GM19035 (cell line): ENCODE measurements around the gene AFF1.
"Not testable (repeated sequence)": the region's sequence is repeated elsewhere in the genome, so short reads cannot be mapped to it uniquely, and the experiment has no call there.

Experiments
- ATAC-seq: cut with Tn5 transposase; IDR thresholded peaks from one replicate; pipeline ENCODE4 v1.9.1; 2021; ENCODE audit not compliant: unreplicated experiment

The AFF1 gene

DNA sequence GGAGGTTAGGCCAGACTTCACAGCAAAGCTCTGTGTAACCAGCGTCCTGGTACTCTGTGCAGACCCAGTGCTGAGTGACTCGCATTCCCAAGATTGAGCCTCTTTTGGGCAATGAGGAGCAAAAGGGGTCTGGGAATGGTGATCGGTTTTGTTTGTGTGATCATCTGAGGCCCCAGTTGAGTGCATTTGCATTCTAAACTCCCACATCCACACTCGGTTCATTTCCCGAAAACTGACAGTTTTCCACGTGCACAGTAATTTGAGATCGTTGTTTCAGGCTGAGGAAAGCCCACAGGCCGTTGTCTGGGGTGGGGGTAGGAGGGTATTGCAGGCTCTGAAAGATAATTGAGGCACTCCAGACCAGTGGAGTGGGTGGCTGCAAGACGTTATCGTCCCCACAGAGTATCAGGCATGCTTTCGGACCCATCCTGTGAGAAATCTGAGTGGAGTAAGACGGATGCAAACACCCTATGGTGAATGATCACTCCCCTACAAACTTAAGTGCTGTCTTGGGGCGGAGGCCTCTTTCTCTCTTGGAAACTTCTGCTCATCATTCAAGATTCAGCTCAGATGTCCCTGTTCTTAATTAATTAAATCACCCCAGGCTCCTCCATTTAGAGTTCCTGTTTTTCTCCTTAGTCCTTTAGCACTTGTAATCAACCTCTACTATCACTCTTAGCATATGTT is 96.1 kb downstream of the AFF1 start:
- no peak for ATAC-seq

DNA sequence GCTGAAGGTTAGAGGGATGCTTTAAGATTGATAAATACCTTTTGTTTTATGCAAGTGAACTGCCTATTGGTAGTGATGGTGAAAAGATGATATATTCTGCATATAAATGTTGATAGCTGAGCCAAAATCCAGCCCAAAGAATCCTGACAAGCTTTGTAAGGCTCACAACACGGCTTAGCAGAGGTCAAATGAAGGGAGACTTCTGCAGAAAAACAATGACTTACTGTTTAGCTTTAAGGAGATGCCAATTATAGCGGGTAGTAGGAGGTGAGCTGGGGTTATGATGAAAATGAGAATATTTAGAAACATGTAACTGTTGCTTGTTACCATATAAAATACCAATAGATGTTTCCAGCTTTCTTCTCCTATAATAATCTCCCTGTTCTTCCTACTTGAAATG is 97.1 kb downstream of the AFF1 start:
- no peak for ATAC-seq

DNA sequence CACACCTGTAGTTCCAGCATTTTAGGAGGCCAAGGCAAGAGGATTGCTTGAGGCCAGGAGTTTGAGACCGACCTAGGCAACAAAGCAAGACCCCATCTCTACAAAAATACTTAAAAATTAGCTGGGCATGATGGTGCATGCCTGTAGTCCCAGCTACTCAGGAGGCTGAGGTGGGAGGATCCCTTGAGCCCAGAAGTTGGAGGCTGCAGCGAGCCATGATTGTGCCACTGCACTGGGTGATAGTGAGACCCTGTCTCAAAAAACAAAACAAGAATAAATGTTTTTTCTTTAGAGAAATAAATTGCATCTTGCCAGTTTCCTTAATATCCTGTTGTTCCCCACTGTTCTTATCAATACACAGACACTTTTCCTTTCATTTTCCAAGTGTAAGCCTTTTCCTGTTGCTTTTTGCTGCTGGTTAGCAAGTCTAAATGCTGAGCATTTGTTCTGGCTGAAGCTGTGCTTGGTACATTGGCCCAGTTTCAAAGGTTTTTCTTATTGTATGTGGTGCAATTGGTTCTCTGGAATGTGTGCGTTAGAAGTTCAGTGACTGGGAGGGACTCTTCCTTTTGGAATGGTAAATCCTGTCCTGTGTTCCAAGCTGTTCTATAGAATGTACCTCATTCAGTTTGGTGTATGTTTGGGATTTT is 98.2 kb downstream of the AFF1 start:
- no peak for ATAC-seq

DNA sequence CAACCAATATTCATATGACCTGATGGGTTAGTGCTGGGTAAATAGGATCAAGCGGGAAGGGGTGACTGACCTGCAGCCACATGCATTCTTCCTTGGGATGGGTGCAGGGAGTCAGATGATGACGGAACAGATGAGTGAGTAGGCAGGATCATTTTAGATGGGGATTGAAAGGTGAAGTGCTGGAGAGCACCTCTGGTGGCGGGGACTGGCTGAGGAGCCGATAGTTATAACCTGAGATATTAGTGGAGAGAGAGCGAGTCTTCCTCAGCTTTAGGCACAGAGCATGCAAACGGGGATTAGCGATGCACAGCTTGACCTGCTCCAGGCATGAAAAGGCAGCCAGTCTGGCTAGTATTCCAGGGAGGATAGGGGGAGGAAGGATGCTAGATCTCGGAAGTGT is 99.1 kb downstream of the AFF1 start:
- ATAC-seq = no peak

DNA sequence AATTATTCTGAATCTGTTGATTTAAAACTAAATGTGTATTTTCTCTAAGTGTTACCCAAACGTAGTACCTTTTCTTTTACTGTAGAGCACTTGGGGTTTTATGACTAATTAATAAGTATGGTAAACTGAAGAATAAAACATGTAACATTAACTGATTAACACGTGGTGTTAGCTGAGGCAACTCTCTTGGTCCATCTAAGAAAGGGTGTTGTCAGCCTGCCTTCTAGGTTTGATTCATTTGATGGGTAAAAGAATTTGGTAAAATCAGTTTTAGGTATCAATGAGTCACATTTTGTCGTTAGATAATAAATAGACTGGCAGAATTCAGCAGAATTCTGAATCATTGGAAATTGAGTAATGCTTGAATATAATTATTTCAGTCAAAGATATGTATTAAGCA is 99.7 kb downstream of the AFF1 start:
- no peak for ATAC-seq

DNA sequence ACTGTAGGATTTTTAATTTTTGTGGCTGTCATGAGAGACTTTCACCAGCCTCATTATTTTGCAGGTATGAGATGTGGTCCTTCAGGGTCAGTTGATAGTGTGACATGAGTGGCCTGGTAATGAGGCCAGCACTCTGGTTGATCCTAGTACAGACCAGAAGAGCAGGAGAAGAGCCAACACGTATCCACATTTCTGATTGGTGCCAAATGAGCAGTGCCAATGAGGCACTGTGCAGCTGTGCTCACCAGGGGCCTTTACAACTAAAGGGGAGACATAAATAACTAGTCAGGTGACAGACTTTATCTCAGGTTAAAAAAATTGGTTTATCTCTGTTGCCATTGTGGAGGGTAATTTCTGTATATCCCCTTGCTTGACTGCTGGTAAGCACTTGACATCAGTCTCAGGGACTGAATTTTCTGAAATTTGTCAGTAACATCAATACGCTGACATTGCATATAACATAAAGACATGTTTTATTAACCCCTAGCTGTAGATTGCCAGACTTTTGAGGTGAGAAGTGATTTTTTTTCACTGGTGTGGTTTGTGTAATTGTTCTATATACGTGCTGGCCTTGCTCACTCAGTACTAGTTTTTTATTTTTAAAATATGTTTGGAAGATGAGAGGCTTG is 101.2 kb downstream of the AFF1 start:
- ATAC-seq = no peak

DNA sequence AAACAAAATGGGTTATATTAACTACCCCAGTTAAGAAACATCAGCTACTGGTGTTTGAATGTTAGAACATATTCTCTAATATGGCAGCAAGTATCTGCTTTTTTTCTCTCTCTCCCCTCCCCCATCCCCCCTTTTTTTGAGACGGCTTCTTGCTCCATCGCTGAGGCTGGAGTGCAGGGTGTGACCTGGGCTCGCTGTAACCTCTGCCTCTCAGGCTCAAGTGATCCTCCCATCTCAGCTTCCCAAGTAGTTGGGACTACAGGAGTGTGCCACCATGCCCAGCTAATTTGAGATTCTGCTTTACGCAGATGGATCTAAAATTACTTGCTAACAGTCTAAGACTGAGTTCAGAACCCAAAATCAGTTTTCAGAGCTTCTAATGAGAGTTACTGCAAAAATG is 101.9 kb downstream of the AFF1 start:
- ATAC-seq = no peak

DNA sequence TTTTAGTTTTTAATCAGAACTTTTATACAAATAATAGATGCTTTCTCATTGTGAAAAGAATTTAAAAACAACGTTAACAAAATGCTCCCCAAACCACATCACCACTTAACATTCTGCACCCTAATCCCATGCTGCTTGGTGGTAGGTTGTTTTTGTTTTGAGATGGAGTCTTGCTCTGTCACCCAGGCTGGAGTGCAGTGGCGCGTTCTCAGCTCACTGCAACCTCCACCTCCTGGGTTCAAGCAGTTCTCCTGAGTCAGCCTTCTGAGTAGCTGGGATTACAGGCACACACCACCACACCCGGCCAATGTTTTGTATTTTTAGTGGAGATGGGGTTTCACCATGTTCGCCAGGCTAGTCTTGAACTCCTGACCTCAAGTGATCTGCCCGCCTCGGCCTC is 102.4 kb downstream of the AFF1 start:
- not testable (repeated sequence) for ATAC-seq

DNA sequence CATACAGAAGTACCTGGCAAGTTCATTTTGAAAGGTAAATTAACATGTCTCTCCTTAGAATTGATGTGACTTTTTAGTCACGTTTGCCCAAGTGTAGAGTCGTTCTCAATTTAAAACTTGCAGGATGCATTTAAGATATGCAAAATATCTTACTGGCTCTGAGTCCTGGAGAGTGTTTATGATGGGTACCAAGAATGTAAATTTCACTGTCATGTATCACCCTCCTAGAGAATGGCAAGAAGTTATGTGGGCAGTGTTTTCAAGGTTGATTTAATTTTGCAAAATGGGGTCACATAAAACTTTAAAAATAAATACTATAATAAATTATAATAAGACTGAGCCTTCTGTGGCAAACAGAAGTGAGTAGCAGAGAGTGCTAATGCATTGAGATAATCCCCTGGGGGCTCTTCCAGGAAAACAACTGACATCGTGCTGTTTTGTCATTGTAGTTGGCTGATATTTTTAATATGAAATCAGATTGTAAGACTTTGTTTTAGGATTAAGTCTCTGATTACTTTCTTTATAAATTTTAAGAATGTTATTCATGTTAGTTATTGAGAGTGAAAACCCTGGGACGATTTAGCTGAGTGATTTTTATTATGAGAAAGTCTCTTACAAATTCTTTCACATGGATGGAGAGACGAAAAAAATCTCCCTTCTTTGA is 103.0 kb downstream of the AFF1 start:
- no peak for ATAC-seq

DNA sequence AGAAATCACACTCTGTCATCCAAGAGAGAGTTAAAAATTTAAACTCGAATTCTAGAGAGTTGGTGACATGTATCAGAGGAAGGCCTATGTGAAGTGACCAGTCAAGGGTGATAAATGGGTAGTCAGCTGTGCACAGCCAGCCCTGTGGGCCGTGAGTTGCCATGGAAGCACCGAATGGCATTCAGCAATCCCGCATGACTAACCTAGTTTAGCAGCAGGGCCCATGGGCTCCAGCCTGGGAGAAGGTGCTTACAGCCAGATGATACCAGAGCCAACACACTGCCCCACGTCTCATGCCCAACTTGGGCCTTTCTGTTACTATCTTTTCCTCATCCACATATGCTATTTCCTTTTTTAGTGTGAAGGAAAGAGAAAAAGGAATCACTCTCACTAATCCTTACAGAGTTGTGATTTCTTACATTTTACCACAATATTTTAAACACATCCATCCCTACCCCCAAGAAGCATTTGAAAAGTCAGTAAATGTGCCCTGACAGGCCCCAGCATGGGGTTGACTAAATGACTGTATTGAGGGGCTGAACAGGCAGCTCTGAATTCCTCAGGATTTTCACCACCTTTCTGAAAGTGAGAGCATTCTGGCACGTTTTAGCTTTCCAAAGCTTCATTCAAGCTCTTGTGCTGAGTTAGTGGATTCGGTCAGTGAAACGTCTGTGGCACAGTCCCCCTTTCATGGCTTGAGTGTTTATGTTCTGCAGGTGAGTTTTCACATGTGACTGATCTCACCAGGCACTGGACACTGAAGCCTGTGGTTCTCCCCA is 104.2 kb downstream of the AFF1 start:
- no peak for ATAC-seq

DNA sequence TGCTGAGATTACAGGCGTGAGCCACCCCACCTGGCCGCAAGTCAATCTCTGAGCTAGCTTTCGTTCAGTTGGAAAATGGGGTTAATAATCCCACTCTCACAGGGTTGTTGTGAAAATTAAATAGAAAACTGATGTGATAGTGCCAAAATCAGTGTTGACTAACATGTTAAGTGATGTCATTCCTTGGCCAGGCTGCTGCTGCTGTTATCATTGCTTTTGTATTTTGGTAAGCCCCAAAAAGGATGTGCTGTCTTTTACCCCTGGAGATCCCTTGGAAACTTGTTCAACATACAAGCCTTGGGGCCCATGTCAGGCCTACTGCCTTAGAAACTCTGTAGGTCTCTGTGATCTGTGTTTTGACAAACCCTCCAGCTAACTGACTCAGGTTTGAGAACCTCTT is 106.3 kb downstream of the AFF1 start:
- ATAC-seq = no peak

DNA sequence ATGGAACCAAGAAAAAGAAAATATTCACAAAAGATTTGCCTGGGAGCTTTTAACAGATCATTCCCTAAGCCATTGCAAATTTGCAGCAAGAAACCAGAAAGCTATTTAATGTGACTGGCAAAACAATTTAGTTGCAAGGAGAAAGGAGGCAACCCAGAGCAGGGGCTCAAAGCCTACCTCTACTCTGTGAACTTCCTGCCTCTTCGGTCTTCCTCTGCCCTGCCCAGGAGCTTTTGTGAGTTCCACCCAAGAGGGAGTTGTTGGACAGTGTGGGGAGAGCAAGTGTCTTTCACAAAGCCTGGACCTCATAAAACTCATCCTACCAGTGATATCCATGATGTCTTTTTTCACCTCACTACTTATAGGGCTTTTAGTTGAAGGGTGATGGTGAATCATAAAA is 107.4 kb downstream of the AFF1 start:
- ATAC-seq = no peak

DNA sequence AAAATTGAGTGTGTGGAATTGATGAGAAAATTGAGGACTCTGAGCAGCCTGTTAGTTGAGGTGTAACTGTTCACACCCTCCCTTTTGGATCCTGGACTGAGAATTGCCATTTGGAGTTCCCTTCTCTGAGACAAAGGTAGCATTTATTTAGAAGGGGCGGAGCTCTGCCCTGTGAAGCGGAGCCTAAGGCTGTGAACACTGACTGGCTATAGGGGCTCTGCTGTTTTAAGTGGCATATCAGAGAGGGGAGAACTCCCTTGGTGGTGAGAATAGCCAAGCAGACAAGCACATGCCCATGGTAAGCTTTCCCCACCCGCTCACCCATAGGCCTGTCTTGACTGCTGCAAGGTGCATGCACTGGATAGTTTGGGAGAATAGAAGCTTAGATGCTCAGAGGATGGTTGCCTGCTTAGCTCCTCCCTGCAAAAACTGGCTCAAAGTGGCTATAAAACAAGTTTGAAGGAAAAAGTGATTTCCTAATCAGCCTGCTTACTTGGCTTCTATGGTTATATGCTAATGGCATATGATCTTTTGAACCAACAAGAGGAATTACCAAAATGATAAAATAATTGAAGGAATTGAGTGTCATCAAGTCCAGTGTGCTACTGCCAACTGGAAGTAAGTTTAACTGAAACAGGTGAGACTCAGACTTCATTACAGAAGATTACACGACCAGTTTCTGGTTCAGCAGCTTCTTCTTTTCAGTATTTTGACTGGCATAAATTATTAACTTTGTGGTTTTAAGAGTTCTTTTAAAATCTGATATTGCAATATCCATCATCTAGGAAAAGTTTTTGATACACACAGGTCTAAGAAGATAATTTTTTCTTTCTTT is 108.4 kb downstream of the AFF1 start:
- ATAC-seq = no peak

DNA sequence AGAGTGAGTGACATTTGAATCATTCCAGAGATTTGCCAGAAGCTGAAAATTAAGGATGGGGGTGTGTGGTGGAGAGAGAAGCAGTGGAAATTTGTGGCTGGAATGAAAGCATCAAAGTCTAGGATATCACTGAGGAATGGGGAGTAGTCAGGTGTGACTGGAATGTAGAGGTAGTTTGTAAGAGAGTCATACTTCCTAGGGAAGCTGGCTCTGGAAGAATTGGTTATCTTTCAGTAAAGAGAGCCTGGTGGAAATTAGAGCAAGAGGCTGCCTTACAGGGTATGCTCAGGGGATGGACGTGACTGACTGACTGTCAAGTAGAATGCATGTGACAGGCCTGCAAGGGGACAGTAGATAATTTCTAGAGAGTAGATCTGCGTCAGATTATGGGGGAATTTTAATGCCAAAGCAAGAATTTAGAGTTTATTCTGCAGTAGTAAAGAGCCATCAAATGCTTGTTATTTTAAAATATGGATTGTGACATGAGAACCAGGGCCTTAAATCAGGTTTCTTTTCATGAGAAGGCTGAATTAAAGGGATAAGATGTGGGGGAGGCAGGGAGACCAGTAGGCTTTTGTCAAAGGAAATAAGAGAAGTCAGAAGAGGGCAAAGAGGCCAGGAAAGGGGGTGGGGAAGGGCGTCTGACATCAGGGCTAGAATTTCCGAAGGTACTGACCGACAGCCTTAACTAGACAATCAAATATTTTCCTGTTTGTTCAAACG is 109.9 kb downstream of the AFF1 start:
- no peak for ATAC-seq

DNA sequence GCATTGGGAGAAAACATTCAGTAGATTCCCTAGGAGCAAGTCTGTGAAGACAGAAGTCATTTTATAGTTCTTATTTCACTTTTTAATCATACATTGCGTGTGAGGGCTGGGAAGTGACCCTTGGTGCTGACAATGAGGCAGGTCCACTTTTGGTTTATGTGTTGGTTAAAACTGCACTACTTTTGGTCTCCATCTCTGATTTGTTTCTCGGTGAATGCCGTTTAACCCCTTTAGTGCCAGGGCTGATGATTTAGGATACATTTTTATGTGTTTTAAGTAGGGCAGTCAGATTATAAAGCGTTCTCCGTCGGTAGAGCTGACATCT is 110.4 kb downstream of the AFF1 start:
- ATAC-seq = no peak

DNA sequence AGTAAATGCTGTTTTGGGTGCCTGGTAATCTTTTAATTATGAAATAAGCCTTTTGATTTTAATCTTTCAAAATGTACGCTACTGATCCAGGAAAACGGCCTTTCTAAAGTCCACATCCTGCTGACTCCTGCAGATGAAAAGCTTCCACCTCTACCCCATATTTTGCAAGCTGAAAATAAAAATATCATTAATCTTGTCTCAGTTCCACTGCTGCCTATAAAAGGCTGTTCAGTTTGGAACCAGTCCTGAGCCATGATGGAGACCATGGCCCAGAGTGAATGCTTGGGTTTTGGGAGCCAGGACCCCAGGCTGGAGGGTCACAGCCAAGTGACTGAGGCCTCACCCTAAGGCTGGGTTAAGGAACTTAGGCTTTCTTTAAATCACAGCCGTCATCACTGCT is 110.8 kb downstream of the AFF1 start:
- ATAC-seq = no peak

DNA sequence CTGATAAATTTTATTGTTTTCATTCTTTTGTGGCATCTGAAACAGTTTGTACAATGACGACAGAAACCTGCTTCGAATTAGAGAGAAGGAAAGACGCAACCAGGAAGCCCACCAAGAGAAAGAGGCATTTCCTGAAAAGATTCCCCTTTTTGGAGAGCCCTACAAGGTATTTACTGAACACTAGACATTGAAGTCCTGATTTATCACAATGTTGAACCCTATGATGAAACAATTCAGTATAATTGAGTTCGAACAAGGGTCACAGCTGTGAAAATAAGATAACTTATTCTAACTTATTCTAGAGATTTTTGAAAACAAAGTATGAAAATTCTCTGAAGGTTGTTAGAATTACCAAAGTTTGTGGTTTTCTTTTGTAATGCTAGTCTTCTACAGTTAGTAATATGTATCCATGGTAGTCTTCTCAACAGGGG is 111.3 kb downstream of the AFF1 start:
- no peak for ATAC-seq

DNA sequence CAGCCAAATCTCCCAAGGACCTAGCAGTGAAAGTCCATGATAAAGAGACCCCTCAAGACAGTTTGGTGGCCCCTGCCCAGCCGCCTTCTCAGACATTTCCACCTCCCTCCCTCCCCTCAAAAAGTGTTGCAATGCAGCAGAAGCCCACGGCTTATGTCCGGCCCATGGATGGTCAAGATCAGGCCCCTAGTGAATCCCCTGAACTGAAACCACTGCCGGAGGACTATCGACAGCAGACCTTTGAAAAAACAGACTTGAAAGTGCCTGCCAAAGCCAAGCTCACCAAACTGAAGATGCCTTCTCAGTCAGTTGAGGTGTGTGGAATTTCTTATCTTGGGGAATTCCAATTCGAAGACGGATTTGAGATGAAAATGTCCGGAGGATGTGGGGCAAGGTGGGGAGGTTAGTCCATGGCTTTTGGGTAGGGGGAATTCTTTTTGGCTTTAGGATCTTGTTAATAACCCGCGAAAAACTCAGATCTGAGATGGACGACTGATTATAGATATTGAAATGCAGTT is 112.5 kb downstream of the AFF1 start:
- ATAC-seq = no peak

DNA sequence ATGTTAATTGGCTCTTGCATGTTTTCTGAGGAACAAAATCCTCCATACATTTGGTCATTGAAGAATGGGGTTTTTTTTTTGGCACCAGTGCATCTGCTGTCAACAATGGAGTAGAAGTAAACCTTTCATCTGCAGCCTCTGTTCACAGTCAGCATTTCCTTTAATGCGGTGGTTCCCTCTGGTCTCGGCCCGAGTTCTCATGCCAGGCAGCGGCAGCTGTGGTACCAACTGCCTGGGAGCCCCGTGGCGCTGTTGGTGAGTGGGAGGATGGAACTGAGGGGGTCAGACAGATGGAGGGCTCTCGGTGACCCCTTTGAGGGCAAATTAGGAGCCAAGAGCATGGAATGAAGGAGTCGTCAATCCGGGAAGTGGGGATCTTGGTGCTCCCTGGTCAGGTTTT is 114.7 kb downstream of the AFF1 start:
- no peak for ATAC-seq

DNA sequence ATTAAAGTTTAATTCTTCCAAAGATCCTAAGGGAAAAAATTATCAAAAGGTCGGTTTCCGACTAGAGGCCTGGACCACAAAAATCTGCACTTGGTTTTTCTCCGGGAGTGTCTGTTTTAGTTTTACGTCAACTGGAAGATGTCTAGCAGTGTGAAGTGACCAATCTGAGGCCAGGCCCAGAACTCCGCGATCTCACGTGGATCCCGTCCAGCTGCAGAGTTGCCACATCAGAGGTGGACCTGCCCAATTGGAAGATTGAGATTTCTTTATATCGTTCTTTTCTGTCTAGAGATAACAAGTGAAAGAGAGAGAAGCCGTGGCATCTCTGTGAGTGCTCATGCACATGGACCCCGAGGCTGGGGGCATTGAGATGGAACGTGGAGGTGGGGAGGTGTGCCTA is 115.8 kb downstream of the AFF1 start:
- no peak for ATAC-seq
